Limb (tissue), 2 donors: Measurements from ENCODE around the gene TM4SF5.

ENCODE experiments used
- DNase-seq, 2 donors: peaks; one replicate each; pipeline ENCODE4 v3.0.0-alpha.2; 2016; ENCODE audit errors: extremely low spot score in 2 of 2

TM4SF5 gene

GRCh38 chr17:4771519-4772234, at the start of gene TM4SF5:
TM4SF5 (plus strand) TSS chr17:4771886; CDS start chr17:4771923, 37 bp downstream.
- peak in 1 of 2 donors; percentile 37 for DNase-seq

- DNase-seq: no peak
Measured at GRCh38 chr17:4722678-4723240, 48.9 kb upstream of the TM4SF5 start.

DNA sequence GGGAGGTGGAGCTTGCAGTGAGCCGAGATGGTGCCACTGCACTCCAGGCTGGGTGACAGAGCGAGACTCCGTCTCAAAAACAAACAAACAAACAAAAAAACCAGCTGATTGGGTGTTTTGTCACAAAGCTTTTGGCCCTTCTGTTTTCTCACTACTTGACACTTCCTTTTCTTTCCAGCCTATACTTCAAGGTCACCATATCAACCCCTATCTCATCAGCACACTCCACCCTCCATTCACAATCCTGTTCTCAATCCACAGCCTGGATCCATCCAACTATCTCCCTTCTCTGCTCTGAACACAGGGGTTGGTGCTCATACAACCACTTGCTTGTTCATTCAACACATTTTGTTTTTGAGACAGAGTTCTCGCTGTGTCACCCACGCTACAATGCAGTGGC, 47.0 kb upstream of the TM4SF5 start:
- no peak for DNase-seq

- no peak for DNase-seq
Measured at GRCh38 chr17:4725646-4726310, 45.9 kb upstream of the TM4SF5 start.

DNA sequence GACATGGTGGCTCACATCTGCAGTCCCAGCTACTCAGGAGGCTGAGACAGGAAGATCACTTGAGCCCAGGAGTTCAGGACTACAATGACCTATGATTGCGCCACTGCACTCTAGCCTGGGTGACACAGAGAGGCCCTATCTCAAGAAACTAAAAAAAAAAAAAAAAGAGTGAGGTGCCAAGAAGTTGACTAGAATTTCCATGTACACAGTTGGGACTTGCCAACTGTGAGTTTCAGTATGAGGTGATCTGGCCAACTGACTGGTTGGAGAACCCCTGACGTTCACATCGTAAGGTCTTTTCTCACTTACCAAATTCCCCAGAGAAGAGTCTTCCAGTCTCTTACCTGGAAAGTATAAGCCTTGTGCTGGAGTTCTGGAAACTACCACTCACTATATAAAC, 43.6 kb upstream of the TM4SF5 start:
- DNase-seq: no peak

- no peak for DNase-seq
Measured at GRCh38 chr17:4733073-4733531, 38.6 kb upstream of the TM4SF5 start.

DNA sequence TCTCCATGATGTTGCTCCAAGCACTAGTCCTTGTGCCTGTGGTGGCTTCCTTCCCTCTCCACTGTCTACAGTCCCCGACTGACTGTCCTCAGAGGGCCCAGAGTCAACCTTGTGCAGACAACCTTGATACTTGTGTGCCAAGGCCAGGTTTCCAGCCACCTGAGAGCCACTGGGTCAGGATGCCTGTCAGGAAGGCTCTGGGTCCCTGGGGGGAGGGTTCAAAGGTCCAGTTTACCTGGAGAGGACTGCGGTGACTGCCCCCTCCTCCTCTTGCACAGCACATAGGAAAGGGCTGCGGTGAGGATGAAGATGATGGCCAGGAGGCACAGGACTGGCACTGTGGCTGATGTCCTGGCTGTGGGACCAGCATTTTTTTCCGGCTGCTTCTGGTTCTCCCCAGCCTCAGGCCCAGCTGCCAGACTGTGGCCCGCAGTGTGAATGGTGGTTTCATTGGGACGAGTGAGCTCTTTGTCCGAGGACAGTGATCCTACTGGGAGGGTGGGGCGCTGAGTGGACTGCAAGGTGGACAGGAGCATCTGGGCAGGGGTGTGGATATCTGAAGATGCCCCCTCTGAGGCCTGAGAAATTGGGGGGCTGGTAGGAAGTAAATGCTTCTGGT, 36.7 kb upstream of the TM4SF5 start:
- no peak for DNase-seq

- no peak for DNase-seq
Measured at GRCh38 chr17:4735876-4736651, 35.6 kb upstream of the TM4SF5 start.

DNA sequence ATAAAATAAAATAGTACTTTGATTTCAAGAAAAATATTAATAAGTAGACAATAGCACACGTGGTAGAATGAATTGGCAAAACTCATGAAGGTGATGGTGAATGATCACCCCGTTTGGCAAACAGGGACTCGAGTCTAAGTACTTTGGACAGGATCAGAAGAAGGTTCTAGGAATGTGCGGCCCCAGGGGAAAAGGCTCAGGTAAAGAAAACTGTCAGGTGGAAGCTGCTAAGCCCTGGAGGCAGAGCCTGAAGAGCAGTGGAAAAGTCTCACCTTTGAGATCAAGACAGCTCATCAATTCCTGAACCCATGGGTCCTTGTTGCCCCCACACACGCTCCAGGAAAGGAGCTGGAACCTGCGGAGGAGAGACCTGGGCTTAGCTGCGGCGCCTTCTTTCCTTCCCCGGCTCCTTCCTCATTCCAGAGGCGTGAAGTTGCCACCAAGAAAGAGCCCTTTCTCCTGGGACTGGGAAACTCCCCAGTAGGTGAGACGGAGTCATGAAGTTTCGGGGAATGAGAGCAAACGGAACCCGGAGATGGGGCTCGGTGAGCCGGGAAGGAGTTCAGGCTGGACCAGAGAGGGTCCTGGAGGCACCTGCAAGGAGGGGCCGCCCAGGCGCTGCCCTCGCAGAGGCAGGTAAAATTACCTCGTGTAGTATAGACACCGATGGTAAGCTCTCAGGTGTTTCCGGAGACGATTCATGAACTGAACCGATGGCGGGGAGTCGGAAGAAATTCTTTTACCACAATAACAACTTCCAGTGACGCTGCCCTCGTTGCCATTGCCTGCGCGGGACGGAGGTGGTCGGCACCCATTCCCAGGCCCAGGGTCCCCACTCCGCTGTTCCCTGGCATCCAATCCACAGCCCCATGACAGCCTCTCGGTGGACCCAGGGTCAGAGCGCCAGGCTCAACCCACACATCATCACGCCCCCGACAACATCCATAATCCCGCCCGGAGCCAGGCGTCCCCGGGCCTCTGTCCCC, 33.3 kb upstream of the TM4SF5 start:
- DNase-seq: no peak

- DNase-seq: peak in 1 of 2 donors; percentile 61
Measured at GRCh38 chr17:4739122-4740024, 32.3 kb upstream of the TM4SF5 start, which contains the start of the genes CXCL16 and ZMYND15. CXCL16 (minus strand) TSS chr17:4739928; CDS start chr17:4739339, 589 bp downstream. ZMYND15 (plus strand) TSS chr17:4739833; CDS start chr17:4740549, 716 bp downstream.

DNA sequence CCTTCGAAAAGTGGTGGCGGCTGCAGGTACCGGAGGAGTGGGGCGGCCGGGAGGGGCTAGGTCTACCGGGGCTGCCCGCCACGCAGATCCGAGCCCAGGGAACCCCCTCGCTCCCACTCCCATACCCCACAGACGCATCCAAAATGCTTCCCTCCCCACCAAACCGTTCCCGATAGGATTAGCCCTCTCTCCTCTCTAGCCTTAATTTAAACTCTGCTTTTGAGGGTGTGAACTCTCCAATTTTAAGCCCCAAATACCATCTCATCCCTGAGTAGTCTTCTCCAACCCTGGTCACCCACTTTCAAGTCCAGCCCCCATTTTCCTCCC, 31.7 kb upstream of the TM4SF5 start:
- DNase-seq: no peak

GRCh38 chr17:4740584-4740983, 31.1 kb upstream of the TM4SF5 start:
- DNase-seq: no peak

DNA sequence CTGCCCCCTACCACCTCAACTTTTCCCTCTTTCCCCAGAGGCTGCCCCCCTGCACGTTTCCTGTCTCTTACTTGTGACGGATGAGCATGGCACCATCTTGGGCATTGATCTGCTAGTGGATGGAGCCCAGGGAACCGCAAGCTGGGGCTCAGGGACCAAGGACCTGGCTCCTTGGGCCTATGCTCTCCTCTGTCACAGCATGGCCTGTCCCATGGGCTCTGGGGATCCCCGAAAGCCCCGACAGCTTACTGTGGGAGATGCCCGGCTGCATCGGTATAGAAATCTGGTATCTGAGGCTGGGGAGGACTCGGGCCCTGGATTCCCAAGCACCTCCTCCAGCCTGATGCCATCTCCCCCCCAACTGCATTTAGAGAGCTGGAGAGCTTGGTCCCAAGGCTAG, 30.1 kb upstream of the TM4SF5 start:
- no peak for DNase-seq

- no peak for DNase-seq
Measured at GRCh38 chr17:4742133-4742532, 29.6 kb upstream of the TM4SF5 start.

GRCh38 chr17:4742629-4743028, 29.1 kb upstream of the TM4SF5 start:
- DNase-seq: no peak

DNA sequence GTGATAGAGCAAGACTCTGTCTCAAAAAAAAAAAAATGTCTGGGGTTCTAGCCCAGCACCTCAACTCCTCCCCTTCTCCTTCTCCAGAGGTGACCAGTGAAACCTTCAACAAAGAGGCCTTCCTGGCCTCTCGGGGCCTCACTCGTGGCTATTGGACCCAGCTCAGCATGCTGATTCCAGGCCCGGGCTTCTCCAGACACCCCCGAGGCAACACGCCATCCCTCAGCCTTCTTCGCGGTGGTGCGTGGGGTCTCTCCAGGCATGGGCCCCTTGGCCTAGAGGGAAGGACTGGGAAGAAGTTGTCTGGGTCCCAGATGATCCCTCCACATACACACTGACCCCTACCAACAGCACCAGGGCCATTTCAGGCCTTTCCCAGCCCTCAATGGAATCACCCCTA, 28.5 kb upstream of the TM4SF5 start:
- no peak for DNase-seq

GRCh38 chr17:4743898-4744297, 27.8 kb upstream of the TM4SF5 start:
- no peak for DNase-seq

DNA sequence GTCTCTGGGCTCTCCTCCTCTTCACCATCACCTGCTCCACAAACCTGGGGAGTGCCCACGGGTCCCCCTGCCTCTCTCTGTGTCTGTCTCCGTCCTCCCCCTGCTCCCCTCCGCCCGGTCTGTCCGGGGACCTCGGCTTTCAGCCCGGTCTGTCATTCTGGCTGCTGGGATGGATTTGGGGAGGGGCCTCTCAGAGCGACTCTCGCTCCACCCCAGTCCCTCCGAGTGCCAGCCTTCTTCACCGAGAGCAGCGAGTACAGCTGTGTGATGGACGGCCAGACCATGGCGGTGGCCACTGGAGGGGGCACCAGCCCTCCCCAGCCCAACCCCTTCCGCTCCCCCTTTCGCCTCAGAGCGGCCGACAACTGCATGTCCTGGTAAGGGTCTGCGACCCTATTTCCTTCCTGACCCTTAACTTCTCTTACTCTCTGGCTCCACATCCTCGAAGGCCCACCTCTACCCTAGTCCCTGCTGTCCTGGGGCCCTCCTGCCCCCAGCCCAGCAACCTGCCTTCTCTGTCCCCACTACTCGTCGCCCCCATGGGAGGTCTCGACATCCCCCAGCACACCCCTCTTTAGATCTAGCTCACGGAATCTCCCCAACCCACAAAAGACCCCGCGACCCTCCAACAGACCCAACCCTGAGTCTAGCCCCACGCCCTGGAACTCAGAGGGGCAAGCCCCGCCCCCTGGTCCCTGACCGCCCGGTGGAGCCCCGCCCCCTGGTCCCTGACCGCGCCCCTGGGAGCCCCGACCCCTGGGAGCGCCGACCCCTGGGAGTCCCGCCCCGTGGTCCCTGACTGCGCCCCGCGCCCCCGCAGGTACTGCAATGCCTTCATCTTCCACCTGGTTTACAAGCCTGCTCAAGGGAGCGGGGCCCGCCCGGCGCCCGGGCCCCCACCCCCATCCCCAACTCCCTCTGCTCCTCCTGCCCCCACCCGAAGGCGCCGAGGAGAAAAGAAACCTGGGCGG, 26.4 kb upstream of the TM4SF5 start:
- DNase-seq: no peak
